HG03558 (cell line): ENCODE data around the gene SLC6A4.
"Not testable (repeated sequence)": the region's sequence is repeated elsewhere in the genome, so short reads cannot be mapped to it uniquely, and the experiment has no call there.

ENCODE experiments used
- ATAC-seq: cut with Tn5 transposase; IDR thresholded peaks from one replicate; pipeline ENCODE4 v1.9.1; 2021; ENCODE audit warnings: moderate number of reproducible peaks; ENCODE audit not compliant: unreplicated experiment; ENCODE audit errors: extremely low read depth

Gene SLC6A4

GRCh38 chr17:30222251-30222650, 13.2 kb downstream of the SLC6A4 start:
- ATAC-seq = no peak

GRCh38 chr17:30221346-30221745, 14.2 kb downstream of the SLC6A4 start:
- no peak for ATAC-seq

GRCh38 chr17:30220414-30220813, 15.1 kb downstream of the SLC6A4 start:
- no peak for ATAC-seq

GRCh38 chr17:30219833-30220232, 15.7 kb downstream of the SLC6A4 start:
- no peak for ATAC-seq

GRCh38 chr17:30219315-30219714, 16.2 kb downstream of the SLC6A4 start:
- ATAC-seq = no peak

GRCh38 chr17:30218799-30219198, 16.7 kb downstream of the SLC6A4 start:
- ATAC-seq = no peak

- ATAC-seq = no peak
Measured at GRCh38 chr17:30217746-30218245, 17.7 kb downstream of the SLC6A4 start.

GRCh38 chr17:30217054-30217453, 18.4 kb downstream of the SLC6A4 start:
- ATAC-seq = no peak

- ATAC-seq = no peak
Measured at GRCh38 chr17:30212750-30213149, 22.7 kb downstream of the SLC6A4 start.

- no peak for ATAC-seq
Measured at GRCh38 chr17:30211371-30211770, 24.1 kb downstream of the SLC6A4 start.

- no peak for ATAC-seq
Measured at GRCh38 chr17:30210901-30211300, 24.6 kb downstream of the SLC6A4 start.

- no peak for ATAC-seq
Measured at GRCh38 chr17:30210366-30210765, 25.1 kb downstream of the SLC6A4 start.

GRCh38 chr17:30209930-30210329, 25.6 kb downstream of the SLC6A4 start:
- ATAC-seq = no peak

GRCh38 chr17:30208214-30208613, 27.3 kb downstream of the SLC6A4 start:
- ATAC-seq = no peak

GRCh38 chr17:30207655-30208054, 27.8 kb downstream of the SLC6A4 start:
- ATAC-seq = no peak

- ATAC-seq = no peak
Measured at GRCh38 chr17:30203471-30203981, 32.0 kb downstream of the SLC6A4 start.

GRCh38 chr17:30200656-30201055, 34.8 kb downstream of the SLC6A4 start:
- ATAC-seq = not testable (repeated sequence)

GRCh38 chr17:30200106-30200505, 35.4 kb downstream of the SLC6A4 start:
- ATAC-seq = no peak

GRCh38 chr17:30199600-30199999, 35.9 kb downstream of the SLC6A4 start:
- ATAC-seq = no peak

- no peak for ATAC-seq
Measured at GRCh38 chr17:30197416-30197815, 38.1 kb downstream of the SLC6A4 start.

- ATAC-seq = no peak
Measured at GRCh38 chr17:30196504-30196903, 39.0 kb downstream of the SLC6A4 start.

- ATAC-seq = no peak
Measured at GRCh38 chr17:30191072-30191471, 44.4 kb downstream of the SLC6A4 start.
